Mucosa of rectum (tissue), 2 donors: ENCODE results near the gene IGLON5.

Source experiments
- H3K27ac ChIP-seq, 2 donors: one replicate each; pipeline ENCODE4 v1.7.0; 2013; ENCODE audit warnings: inconsistent platforms in 2 of 2, low read depth in 2 of 2, low read length in 2 of 2
- H3K27me3 ChIP-seq, 2 donors: one replicate each; pipeline ENCODE4 v1.7.0; 2013; ENCODE audit warnings: low read length in 2 of 2; ENCODE audit not compliant: control insufficient read depth in 2 of 2, insufficient read depth in 2 of 2
- H3K36me3 ChIP-seq, 2 donors: one replicate each; pipeline ENCODE4 v1.7.0; 2013; ENCODE audit warnings: low read length in 2 of 2; ENCODE audit not compliant: control insufficient read depth in 2 of 2, insufficient read depth in 2 of 2
- H3K4me1 ChIP-seq, 2 donors: one replicate each; pipeline ENCODE4 v1.7.0; 2013; ENCODE audit warnings: low read length in 2 of 2, mild to moderate bottlenecking in 1 of 2; ENCODE audit not compliant: control insufficient read depth in 2 of 2, insufficient read depth in 2 of 2
- H3K4me3 ChIP-seq, 2 donors: one replicate each; pipeline ENCODE4 v1.7.0; 2013; ENCODE audit warnings: low read length in 2 of 2
- H3K9ac ChIP-seq, 2 donors: one replicate each; pipeline ENCODE4 v1.7.0; 2013; ENCODE audit warnings: low read length in 2 of 2, low read depth in 1 of 2, mild to moderate bottlenecking in 1 of 2
- H3K9me3 ChIP-seq, 2 donors: one replicate each; pipeline ENCODE4 v1.7.0; 2013; ENCODE audit warnings: low read length in 2 of 2; ENCODE audit not compliant: control insufficient read depth in 2 of 2
- donor health status: healthy.
- donor health status: Normal muscosa, but diverticular disease.

The IGLON5 gene

DNA sequence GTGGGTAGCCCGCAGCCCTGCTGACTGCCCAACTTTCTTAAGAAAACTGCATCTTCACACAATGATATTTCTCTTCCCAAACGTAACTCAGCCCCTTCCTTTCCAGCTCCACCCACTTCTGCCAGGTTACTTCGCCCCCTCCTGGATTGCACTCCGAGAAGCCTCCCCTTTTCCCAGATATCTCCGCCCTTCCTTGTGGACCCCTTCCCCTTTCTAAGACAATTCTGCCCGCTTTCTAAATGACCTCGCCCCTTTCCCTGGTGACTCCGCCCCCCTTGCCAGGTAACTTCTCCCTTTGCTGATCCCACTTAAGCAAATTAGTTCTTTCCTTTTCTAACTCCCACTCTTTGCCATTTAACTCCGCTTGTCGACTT lies 27.9 kb downstream of the IGLON5 start:
- Histone ChIP-seq H3K4me3 (peak overlapping the region; percentile 72 to 80), H3K9ac (peak overlapping the region; percentile 24 to 40), H3K27ac (peak overlapping the region; percentile 56 to 83), H3K27me3 (no peaks in the 10 kb centered on the region), H3K4me1 (peaks cover 5 to 10% of the 10 kb centered on the region in 2 donors), H3K36me3 (no peaks in the 10 kb centered on the region), H3K9me3 (no peaks in the 10 kb centered on the region)

GRCh38 chr19:51339687-51340656 lies 28.5 kb downstream of the IGLON5 start:
- Histone ChIP-seq H3K9me3 (no peaks in the 10 kb centered on the region), H3K36me3 (peaks cover 2 to 3% of the 10 kb centered on the region in 2 donors), H3K27ac (peak overlapping the region; percentile 56 to 83), H3K27me3 (no peaks in the 10 kb centered on the region), H3K4me1 (peaks cover 5 to 10% of the 10 kb centered on the region in 2 donors), H3K9ac (peak overlapping the region; percentile 32 to 65), H3K4me3 (peak overlapping the region; percentile 72 to 80)

GRCh38 chr19:51341066-51341465 lies 29.6 kb downstream of the IGLON5 start:
- H3K27ac ChIP-seq, result no peak overlapping the region
- H3K27me3 ChIP-seq, result no peaks in the 10 kb centered on the region
- no peak overlapping the region for H3K4me3 ChIP-seq
- peaks cover 9 to 11% of the 10 kb centered on the region in 2 donors for H3K36me3 ChIP-seq
- no peak overlapping the region for H3K9ac ChIP-seq
- H3K4me1 ChIP-seq, result peaks cover 5 to 10% of the 10 kb centered on the region in 2 donors
- no peaks in the 10 kb centered on the region for H3K9me3 ChIP-seq

DNA sequence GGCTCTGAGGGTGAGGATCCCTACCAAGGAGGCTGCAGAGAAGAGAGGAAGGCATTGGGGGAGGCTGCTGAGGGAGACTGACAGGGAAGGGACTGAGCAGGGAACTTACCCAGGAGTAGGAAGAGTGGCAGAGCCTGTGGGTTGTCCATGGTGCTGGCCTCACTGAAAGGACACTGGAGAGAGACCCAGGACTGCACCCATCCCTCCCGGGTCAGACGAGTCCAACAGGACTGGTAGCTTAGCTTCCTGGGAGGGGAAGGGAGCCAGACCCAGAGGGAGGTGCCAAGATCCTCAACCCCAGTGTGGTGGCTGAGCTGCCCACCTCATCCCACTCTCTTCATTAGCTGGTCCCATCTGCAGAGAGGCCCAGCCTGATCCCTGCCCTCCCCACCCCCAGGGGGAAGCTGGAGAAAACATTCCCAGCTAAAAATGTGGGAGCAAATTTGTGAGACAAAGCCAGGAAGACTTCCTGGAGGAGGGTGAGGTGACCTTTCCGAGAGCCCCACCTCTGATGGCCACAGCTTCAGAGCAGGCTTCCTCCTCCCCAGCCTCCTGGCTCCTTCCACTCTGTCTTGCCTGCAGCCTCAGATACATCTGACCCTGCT lies 30.6 kb downstream of the IGLON5 start, which contains the start of gene VSIG10L:
TSS of gene VSIG10L (minus strand) at position 164 of the 605 bp plus-strand sequence. CDS start at position 149, 15 bp downstream.
- H3K36me3 ChIP-seq, result peaks cover 19 to 21% of the 10 kb centered on the region in 2 donors
- no peak within 1 kb of the TSS for H3K9ac ChIP-seq
- H3K4me3 ChIP-seq, result no peak within 1 kb of the TSS
- no peaks in the 10 kb centered on the region for H3K9me3 ChIP-seq
- H3K27me3 ChIP-seq, result no peaks in the 10 kb centered on the region
- no peak within 1 kb of the TSS for H3K27ac ChIP-seq
- peaks cover 5 to 10% of the 10 kb centered on the region in 2 donors for H3K4me1 ChIP-seq

DNA sequence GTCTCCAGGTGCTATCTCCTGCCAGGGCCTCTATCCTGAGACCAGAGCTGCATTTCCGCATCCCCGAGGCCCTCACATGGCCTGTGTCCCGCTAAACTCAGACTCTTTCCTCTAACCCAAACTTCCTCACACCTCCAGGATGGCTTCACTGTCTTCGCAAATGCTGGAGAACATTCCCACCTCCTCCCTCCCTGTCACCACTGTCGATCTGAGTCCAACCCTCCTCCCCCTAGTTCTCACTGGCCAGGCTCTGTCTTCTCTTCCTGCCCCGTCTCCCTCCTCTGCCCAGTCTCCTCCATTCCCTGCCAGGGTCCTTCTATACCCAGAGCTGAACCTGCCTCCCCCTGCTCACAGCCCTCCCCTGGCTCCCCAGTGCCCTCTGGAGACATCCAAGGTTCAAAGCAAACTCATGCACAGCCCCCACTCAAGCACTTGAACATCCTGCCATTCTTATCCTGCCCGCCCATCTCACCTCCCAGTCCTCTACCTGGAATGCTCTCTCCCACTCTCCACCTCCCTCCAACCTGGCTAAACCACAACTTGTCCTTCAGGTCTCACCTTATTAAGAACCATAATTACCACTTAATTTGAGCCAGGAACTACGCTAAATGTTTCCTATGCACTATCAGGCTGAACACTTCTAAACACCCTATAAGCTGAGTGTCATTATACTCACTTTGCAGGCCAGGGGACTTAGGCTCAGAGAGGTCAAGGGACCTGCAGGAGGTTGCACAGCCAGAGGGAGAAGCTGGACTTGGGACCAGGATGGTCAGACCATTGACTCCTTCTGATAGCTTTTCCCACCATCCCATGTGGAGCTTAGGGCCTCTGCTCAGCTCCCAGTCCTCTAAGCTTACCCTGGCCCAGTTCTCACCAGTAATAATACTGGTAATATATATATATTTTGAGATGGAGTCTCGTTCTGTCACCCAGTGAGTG lies 31.5 kb downstream of the IGLON5 start:
- H3K4me3 ChIP-seq, result no peak overlapping the region
- no peaks in the 10 kb centered on the region for H3K27me3 ChIP-seq
- H3K9ac ChIP-seq, result no peak overlapping the region
- H3K4me1 ChIP-seq, result peaks cover 5 to 10% of the 10 kb centered on the region in 2 donors
- H3K9me3 ChIP-seq, result no peaks in the 10 kb centered on the region
- H3K36me3 ChIP-seq, result peaks cover 20 to 29% of the 10 kb centered on the region in 2 donors
- H3K27ac ChIP-seq, result no peak overlapping the region

GRCh38 chr19:51345076-51345620 lies 33.7 kb downstream of the IGLON5 start:
- Histone ChIP-seq H3K36me3 (peaks cover 23 to 35% of the 10 kb centered on the region in 2 donors), H3K4me3 (no peak overlapping the region), H3K9me3 (no peaks in the 10 kb centered on the region), H3K4me1 (peaks cover 0 to 3% of the 10 kb centered on the region in 2 donors), H3K9ac (no peak overlapping the region), H3K27me3 (no peaks in the 10 kb centered on the region), H3K27ac (no peak overlapping the region)

GRCh38 chr19:51346742-51347141 lies 35.3 kb downstream of the IGLON5 start:
- Histone ChIP-seq H3K27me3 (no peaks in the 10 kb centered on the region), H3K4me3 (no peak overlapping the region), H3K36me3 (peaks cover 32 to 45% of the 10 kb centered on the region in 2 donors), H3K9ac (no peak overlapping the region), H3K4me1 (no peaks in the 10 kb centered on the region), H3K27ac (no peak overlapping the region), H3K9me3 (no peaks in the 10 kb centered on the region)

GRCh38 chr19:51347209-51347928 lies 35.9 kb downstream of the IGLON5 start:
- peaks cover 34 to 45% of the 10 kb centered on the region in 2 donors for H3K36me3 ChIP-seq
- H3K4me3 ChIP-seq, result no peak overlapping the region
- H3K9me3 ChIP-seq, result no peaks in the 10 kb centered on the region
- H3K4me1 ChIP-seq, result no peaks in the 10 kb centered on the region
- no peak overlapping the region for H3K9ac ChIP-seq
- no peaks in the 10 kb centered on the region for H3K27me3 ChIP-seq
- no peak overlapping the region for H3K27ac ChIP-seq
